Keratinocyte (primary cell): Measurements from ENCODE around the gene AQP6. TPM values are rescaled to one million over a fixed set of nuclear protein-coding genes. Genes with fewer than 3 reads are reported as not detected.

Experiments used
- DNase-seq: peaks from one replicate; pipeline ENCODE4 v3.0.0-alpha.2; 2011; ENCODE audit warnings: low read depth, missing footprints, low spot score
- FAIRE-seq: peaks from 2 replicates; lab custom pipeline; 2011; peaks lifted over from hg19 to GRCh38; lab: Jason Lieb, UNC
- H2AFZ ChIP-seq: 2 replicates; pipeline ENCODE4 v1.6.0; 2012; ENCODE audit warnings: low read length, control low read depth, inconsistent platforms; ENCODE audit not compliant: control insufficient read depth
- H3K27ac ChIP-seq: 2 replicates; pipeline ENCODE4 v1.5.1; 2011; ENCODE audit warnings: low read length; ENCODE audit not compliant: control insufficient read depth, insufficient read depth
- H3K27me3 ChIP-seq: 3 replicates; pipeline ENCODE4 v1.6.0; 2011; ENCODE audit warnings: low read length; ENCODE audit not compliant: control insufficient read depth, insufficient read depth; ENCODE audit errors: extremely low read depth
- H3K36me3 ChIP-seq, 2 experiments: 2 replicates in 1 of 2; 3 replicates in 1 of 2; pipeline ENCODE4 v1.5.1; 2011; ENCODE audit warnings: low read length in 2 of 2, mild to moderate bottlenecking in 1 of 2; ENCODE audit not compliant: control insufficient read depth in 2 of 2, insufficient read depth in 2 of 2; ENCODE audit errors: extremely low read depth in 1 of 2
- H3K4me1 ChIP-seq: 3 replicates; pipeline ENCODE4 v1.5.1; 2011; ENCODE audit warnings: low read length; ENCODE audit not compliant: control insufficient read depth, insufficient read depth; ENCODE audit errors: extremely low read depth
- H3K4me2 ChIP-seq: 3 replicates; pipeline ENCODE4 v1.6.0; 2011; ENCODE audit warnings: low read depth, low read length; ENCODE audit not compliant: control insufficient read depth, insufficient read depth; ENCODE audit errors: extremely low read depth
- H3K4me3 ChIP-seq, 3 experiments: fragments of 200-600 bp in 1 of 3; sonication (generic) in 1 of 3; 2 replicates in 2 of 3; 3 replicates in 1 of 3; pipeline ENCODE4 v1.5.1; 2011 to 2016; ENCODE audit warnings: low read length in 3 of 3, mild to moderate bottlenecking in 3 of 3, control low read depth in 2 of 3, inconsistent platforms in 1 of 3, low read depth in 1 of 3, mixed read lengths in 1 of 3, mixed run types in 1 of 3, moderate library complexity in 1 of 3; ENCODE audit not compliant: control insufficient read depth in 2 of 3, insufficient read depth in 2 of 3; ENCODE audit errors: extremely low read depth in 1 of 3
- H3K79me2 ChIP-seq: 2 replicates; pipeline ENCODE4 v1.6.0; 2012; ENCODE audit warnings: low read length; ENCODE audit not compliant: control insufficient read depth, insufficient read depth
- H3K9ac ChIP-seq: 3 replicates; pipeline ENCODE4 v1.6.0; 2011; ENCODE audit warnings: low read length; ENCODE audit not compliant: control insufficient read depth, insufficient read depth; ENCODE audit errors: extremely low read depth
- H3K9me1 ChIP-seq: 3 replicates; pipeline ENCODE4 v1.6.0; 2011; ENCODE audit warnings: low read length; ENCODE audit not compliant: control insufficient read depth, insufficient read depth; ENCODE audit errors: extremely low read depth
- H3K9me3 ChIP-seq: 2 replicates; pipeline ENCODE4 v1.5.1; 2012; ENCODE audit warnings: low read depth, low read length; ENCODE audit not compliant: control insufficient read depth
- H4K20me1 ChIP-seq: 3 replicates; pipeline ENCODE4 v1.6.0; 2011; ENCODE audit warnings: low read length; ENCODE audit not compliant: control insufficient read depth, insufficient read depth; ENCODE audit errors: extremely low read depth
- EZH2 ChIP-seq: IDR thresholded peaks from one replicate; pipeline ENCODE4 v1.6.1; 2012; ENCODE audit warnings: inconsistent platforms, mild to moderate bottlenecking, low read length, moderate library complexity
- dilution Hi-C: fragments of 300-500 bp; cut with MboI; formaldehyde crosslinking; loops from one replicate; pipeline ENCODE4 v1.7.0; 2020; ENCODE audit warnings: low sequenced_read_pairs; ENCODE audit not compliant: extremely low pct_ligation_motif_present
- polyA plus RNA-seq, 5 experiments: library from polyadenylated mRNA; depleted of rRNA in 3 of 5; stranded (reverse) in 3 of 5; stranded (forward) in 1 of 5; unstranded in 1 of 5; fragments of >200 nt; gene quantifications; 1 replicate in 1 of 5; 2 replicates in 3 of 5; 3 replicates in 1 of 5; pipeline versions ENCODE4 v1.2.1 to v1.2.3, GENCODE V29; 2011 to 2012; ENCODE audit warnings: missing spikeins in 2 of 5, low read depth in 1 of 5, low replicate concordance in 1 of 5
- TF ChIP-seq, protein P1 (sequence below), 3 experiments: IDR thresholded peaks in 1 of 3; conservative IDR thresholded peaks in 1 of 3; optimal IDR thresholded peaks in 1 of 3; 2 replicates in 2 of 3; 3 replicates in 1 of 3; pipeline versions ENCODE3 to v1.5.1; 2011; ENCODE audit warnings: low read length in 3 of 3, mild to moderate bottlenecking in 3 of 3, moderate library complexity in 2 of 3, control low read depth in 1 of 3, inconsistent platforms in 1 of 3; ENCODE audit not compliant: insufficient read depth in 2 of 3; ENCODE audit errors: extremely low read depth in 1 of 3

AQP6 gene
- polyA plus RNA-seq, 1 donor (not counting 4 experiments of a cell fraction or from before 2014, with no cell fraction given), result 0.45 TPM

DNA sequence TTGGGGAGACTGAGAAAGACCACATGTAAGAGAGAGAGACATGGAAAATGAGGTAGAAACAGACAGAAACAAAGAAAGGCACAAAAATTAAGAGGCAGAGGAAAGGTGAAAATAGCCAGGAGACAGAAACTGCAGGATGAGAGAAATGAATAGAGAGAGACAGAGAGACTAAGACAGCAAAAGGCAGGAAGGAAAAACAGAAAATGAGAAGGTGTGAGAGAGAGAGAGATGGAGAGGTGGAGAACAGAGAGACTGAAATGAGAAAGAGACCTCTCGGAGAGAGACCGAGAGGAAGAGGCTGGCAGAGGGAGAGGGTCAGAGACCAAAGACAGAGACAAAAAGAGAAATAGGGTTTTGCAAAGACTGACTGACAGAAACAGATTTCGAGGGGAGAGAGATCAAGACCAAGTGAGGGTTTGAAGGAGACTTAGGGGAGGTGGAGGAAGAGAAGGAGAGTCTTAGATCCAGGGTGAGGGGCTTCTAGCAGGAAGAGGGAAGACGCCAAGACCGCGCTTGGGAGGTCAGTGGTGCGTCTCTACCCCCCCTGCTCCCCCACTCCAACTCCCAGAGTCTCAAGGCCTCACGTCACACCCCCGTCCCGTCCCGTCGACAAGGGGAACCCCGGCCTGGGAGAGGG, 12.2 kb upstream of the AQP6 start:
- no peak for FAIRE-seq
- peaks cover 89% of the 10 kb centered on the region for H3K27me3 ChIP-seq

DNA sequence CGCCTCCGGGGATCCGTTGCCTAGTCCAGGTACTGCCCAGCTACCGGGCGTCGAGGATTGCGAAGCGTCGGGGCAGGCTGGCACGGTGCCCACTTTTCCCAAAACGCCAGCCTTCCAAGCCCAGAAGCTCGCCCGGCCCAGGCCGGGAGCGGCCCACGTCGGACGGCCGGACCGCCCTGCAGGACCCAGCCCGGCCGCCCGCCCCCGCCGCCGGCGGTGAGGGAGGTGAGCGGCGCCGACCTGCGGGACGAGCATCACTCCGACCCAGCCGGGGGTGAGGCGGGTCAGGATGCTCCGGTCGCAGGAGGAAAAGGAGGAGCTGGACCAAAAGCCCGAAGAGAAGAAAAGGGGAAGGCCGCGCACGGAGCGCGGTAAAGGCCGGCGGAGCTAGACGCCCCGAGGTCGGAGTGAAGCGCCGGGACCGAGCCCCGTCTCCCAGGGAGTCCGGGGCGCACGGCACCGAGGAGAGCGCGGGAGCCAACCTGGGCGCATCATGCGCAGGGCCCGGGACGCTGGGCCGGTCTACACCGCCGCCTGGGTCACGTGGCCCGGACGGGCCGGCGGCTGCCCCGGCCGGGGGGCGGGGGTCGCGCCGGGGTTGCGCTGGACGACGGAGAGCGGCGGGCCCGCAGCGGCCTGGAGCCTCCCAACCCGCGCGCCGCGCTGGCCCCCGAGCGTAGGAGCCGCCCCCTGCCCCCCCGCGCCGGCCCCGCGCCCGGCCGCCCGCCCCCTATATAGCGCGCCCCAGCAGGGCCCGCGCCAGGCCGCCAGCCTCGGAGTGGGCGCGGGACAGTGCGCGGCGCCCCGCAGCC, 11.4 kb upstream of the AQP6 start, which contains the start of gene AQP5:
AQP5 (plus strand) TSS at position 762 of the 812 bp plus-strand sequence. CDS start 146 bp downstream, outside the sequence.
- H4K20me1 ChIP-seq, result no peaks in the 10 kb centered on the region
- no peaks in the 10 kb centered on the region for H3K9me1 ChIP-seq
- H3K79me2 ChIP-seq, result no peaks in the 10 kb centered on the region
- no peak within 1 kb of the TSS for H3K9ac ChIP-seq
- no peaks in the 10 kb centered on the region for H3K9me3 ChIP-seq
- H3K4me1 ChIP-seq, result peaks cover 6% of the 10 kb centered on the region
- no peak for DNase-seq
- dilution Hi-C loops, result no loop called here
- peak within 1 kb of the TSS; percentile 48 for H3K4me2 ChIP-seq
- peaks cover 88% of the 10 kb centered on the region for H3K27me3 ChIP-seq
- peak; percentile 97 for TF ChIP-seq EZH2
- TF ChIP-seq, protein P1, sequence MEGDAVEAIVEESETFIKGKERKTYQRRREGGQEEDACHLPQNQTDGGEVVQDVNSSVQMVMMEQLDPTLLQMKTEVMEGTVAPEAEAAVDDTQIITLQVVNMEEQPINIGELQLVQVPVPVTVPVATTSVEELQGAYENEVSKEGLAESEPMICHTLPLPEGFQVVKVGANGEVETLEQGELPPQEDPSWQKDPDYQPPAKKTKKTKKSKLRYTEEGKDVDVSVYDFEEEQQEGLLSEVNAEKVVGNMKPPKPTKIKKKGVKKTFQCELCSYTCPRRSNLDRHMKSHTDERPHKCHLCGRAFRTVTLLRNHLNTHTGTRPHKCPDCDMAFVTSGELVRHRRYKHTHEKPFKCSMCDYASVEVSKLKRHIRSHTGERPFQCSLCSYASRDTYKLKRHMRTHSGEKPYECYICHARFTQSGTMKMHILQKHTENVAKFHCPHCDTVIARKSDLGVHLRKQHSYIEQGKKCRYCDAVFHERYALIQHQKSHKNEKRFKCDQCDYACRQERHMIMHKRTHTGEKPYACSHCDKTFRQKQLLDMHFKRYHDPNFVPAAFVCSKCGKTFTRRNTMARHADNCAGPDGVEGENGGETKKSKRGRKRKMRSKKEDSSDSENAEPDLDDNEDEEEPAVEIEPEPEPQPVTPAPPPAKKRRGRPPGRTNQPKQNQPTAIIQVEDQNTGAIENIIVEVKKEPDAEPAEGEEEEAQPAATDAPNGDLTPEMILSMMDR (optimal IDR thresholded peaks at IDR 0.05 in 1 of 3, IDR thresholded peaks at IDR 0.05 in 1 of 3, conservative IDR thresholded peaks at IDR 0.05 in 1 of 3; ENCODE audit: extremely low read depth in 1 of 3, insufficient read depth in 2 of 3, low read length in 3 of 3), result no peak
- H3K27ac ChIP-seq, result no peak within 1 kb of the TSS
- no peak within 1 kb of the TSS for H3K4me3 ChIP-seq
- no peak for FAIRE-seq
- H3K36me3 ChIP-seq, result no peaks in the 10 kb centered on the region
- H2AFZ ChIP-seq, result no peak within 1 kb of the TSS

More for the DNA sequence above, 12.2 kb upstream of the AQP6 start:
- Histone ChIP-seq H3K79me2 (no peaks in the 10 kb centered on the region), H3K27ac (no peak overlapping the region), H3K9me3 (no peaks in the 10 kb centered on the region), H3K36me3 (no peaks in the 10 kb centered on the region), H3K4me2 (no peak overlapping the region), H3K4me3 (no peak overlapping the region), H3K9me1 (no peaks in the 10 kb centered on the region), H3K4me1 (peaks cover 6% of the 10 kb centered on the region), H2AFZ (no peak overlapping the region), H4K20me1 (no peaks in the 10 kb centered on the region), H3K9ac (no peak overlapping the region)
- dilution Hi-C loops, result no loop called here
- no peak for DNase-seq
- TF ChIP-seq EZH2, result no peak
- TF ChIP-seq, protein P1 (optimal IDR thresholded peaks at IDR 0.05 in 1 of 3, IDR thresholded peaks at IDR 0.05 in 1 of 3, conservative IDR thresholded peaks at IDR 0.05 in 1 of 3; ENCODE audit: extremely low read depth in 1 of 3, insufficient read depth in 2 of 3, low read length in 3 of 3), result no peak
